DND-41 (cell line): ENCODE measurements around the gene AFF3.

Experiments
- EZH2 ChIP-seq: IDR thresholded peaks from 3 replicates; pipeline ENCODE4 v1.6.1; 2012; ENCODE audit warnings: borderline replicate concordance, low read depth, mild to moderate bottlenecking, moderate library complexity, low read length, inconsistent platforms; ENCODE audit not compliant: severe bottlenecking
- TF ChIP-seq, protein P1 (sequence below): IDR thresholded peaks from 2 replicates; pipeline ENCODE4 v1.5.1; 2012; ENCODE audit warnings: borderline replicate concordance, low read length, moderate library complexity, mild to moderate bottlenecking; ENCODE audit not compliant: poor library complexity, severe bottlenecking; ENCODE audit errors: extremely low read depth

DNA sequence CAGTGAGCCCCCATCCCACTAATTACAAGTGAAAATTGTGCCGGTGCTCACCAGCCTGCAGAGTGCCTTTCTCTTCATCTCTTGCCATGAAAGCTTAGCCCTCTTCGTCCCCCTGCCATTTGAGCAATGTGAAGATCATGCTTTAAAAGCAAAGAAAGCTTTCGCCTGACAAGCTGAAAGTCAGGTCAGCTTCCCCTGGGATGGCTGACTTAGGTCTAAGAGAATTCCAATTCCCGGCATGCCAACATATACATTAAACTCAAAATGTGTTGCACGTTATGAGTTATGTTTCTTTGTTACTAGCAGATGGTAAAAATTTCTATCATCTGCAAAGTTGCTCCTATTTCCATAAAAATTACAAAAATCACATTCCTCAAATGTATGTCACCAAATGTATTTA lies 129.8 kb downstream of the AFF3 start:
- no peak for TF ChIP-seq EZH2
- TF ChIP-seq, protein P1, sequence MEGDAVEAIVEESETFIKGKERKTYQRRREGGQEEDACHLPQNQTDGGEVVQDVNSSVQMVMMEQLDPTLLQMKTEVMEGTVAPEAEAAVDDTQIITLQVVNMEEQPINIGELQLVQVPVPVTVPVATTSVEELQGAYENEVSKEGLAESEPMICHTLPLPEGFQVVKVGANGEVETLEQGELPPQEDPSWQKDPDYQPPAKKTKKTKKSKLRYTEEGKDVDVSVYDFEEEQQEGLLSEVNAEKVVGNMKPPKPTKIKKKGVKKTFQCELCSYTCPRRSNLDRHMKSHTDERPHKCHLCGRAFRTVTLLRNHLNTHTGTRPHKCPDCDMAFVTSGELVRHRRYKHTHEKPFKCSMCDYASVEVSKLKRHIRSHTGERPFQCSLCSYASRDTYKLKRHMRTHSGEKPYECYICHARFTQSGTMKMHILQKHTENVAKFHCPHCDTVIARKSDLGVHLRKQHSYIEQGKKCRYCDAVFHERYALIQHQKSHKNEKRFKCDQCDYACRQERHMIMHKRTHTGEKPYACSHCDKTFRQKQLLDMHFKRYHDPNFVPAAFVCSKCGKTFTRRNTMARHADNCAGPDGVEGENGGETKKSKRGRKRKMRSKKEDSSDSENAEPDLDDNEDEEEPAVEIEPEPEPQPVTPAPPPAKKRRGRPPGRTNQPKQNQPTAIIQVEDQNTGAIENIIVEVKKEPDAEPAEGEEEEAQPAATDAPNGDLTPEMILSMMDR: no peak
